Ecto neural progenitor cell (in vitro differentiated cells): ENCODE data around the gene EID2B.

Experiments
- DNase-seq: peaks from one replicate; pipeline ENCODE4 v3.0.0-alpha.2; 2018; ENCODE audit warnings: low spot score

EID2B gene

GRCh38 chr19:39498798-39499642, 33.6 kb downstream of the EID2B start, which contains the start of gene DLL3:
Gene DLL3 (plus strand): TSS chr19:39498947. CDS start chr19:39498975, 28 bp downstream.
- DNase-seq, result peak; percentile 67

GRCh38 chr19:39497996-39498797, 34.5 kb downstream of the EID2B start:
- DNase-seq, result peak; percentile 84

- no peak for DNase-seq
These were observed 35.0 kb downstream of the EID2B start for GRCh38 chr19:39497701-39497995.

GRCh38 chr19:39496063-39496462, 36.6 kb downstream of the EID2B start:
- no peak for DNase-seq

GRCh38 chr19:39494661-39495060, 38.0 kb downstream of the EID2B start:
- DNase-seq, result no peak

GRCh38 chr19:39492788-39493187, 39.9 kb downstream of the EID2B start:
- no peak for DNase-seq

- no peak for DNase-seq
These were observed 40.4 kb downstream of the EID2B start for GRCh38 chr19:39492225-39492624.

- no peak for DNase-seq
These were observed 42.9 kb downstream of the EID2B start for GRCh38 chr19:39489756-39490155.

GRCh38 chr19:39483141-39483540, 49.5 kb downstream of the EID2B start:
- DNase-seq, result no peak

- DNase-seq, result no peak
These were observed 51.0 kb downstream of the EID2B start for GRCh38 chr19:39481676-39482075.

GRCh38 chr19:39481229-39481545, 51.5 kb downstream of the EID2B start:
- no peak for DNase-seq
